SHP77 (cell line): ENCODE results near the gene ANAPC5.
"Not testable (repeated sequence)": the region's sequence is repeated elsewhere in the genome, so short reads cannot be mapped to it uniquely, and the experiment has no call there.

ENCODE experiments used
- DNase-seq, 2 experiments: peaks; one replicate each; lab custom pipeline; 2025; lab: John Stamatoyannopoulos, UW

The ANAPC5 gene

GRCh38 chr12:121365416-121366062 is 13.3 kb upstream of the ANAPC5 start:
- DNase-seq = no peak

GRCh38 chr12:121364683-121365121 is 12.5 kb upstream of the ANAPC5 start:
- no peak for DNase-seq

DNA sequence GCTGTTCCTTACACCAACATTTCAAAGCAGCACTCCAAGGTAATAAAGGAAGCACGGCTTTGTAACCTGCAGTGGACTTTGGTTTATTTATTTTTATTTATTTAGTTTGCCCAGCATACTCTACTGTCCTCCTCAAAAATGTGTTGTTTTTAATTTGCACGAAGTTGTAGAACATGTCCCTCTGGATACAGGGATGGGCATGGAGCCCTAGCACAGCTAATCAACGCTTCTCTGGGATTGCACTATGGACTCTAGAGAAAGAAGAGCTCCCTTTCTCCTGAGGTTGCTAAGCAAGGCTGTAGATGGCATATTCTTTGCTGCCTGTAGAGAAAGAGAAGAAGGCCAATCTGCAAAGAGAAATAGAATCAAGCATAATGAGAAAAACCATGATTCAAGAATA is 5.9 kb upstream of the ANAPC5 start:
- no peak for DNase-seq

DNA sequence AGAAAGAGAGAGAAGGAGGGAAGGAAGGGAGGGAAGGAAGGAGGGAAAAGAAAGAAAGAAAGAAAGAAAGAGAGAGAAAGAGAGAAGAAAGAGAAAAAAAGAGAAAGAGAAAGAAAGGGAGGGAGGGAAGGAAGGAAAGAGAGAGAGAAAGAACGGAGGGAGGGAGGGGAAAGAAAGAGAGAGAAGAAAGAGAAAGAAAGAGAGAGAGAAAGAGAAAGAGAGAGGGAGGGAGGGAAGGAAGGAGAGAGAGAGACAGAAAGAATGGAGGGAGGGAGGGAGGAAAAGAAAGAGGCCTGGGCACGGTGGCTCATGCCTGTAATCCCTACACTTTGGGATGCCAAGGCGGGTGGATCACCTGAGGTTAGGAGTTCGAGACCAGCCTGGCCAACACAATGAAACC is 5.1 kb upstream of the ANAPC5 start:
- DNase-seq = no peak

DNA sequence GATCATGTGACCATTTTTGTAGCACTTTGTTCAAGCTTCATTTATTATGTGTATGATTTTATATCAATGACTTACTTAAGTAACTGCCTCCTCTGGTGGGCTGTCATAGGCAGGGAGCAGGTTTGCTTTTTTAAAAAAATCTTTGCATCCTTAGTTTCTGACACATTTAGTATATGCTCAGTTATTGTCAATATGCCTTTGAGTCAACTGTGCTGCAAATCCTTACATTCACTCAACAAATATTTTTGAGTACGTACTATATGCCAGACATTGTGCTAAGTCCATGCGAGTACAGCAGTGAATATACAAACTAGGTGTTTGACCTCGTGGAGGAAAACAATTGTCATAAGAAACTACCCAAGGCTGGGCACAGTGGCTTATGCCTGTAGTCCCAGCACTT is 4.4 kb upstream of the ANAPC5 start:
- DNase-seq = no peak

DNA sequence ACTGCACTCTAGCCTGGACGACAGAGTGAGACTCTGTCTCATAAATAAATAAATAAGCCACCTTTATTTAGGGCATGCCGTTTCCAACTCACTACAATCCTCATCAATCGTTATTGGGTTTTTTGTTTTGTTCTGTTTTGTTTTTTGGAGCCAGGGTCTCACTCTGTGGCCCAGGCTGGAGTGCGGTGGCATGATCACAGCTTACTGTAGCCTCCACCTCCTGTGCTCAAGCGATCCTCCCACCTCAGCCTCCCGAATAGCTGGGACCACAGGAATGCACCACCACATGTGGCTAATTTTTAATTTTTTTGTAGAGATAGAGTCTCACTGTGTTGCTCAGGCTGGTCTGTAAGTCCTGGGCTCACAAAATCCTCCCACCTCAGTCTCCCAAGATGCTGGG is 3.6 kb upstream of the ANAPC5 start:
- no peak for DNase-seq

DNA sequence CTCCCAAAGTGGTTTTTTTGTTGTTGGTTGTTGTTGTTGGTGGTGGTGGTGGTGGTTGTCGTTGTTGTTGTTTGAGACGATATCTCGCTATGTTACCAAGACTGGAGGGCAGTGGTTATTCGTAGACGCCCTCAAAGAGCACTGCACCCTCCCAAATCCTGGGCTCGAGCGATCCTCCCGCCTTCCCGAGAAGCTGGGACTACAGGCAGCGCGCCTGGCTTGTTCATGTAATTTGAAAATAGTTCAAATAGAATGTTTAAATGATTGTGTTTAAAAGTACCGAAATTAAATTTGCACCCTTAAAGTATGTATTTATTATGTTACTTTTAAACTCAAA is 439 bp upstream of the ANAPC5 start:
- DNase-seq = peak in 1 of 2 experiments; percentile 92

DNA sequence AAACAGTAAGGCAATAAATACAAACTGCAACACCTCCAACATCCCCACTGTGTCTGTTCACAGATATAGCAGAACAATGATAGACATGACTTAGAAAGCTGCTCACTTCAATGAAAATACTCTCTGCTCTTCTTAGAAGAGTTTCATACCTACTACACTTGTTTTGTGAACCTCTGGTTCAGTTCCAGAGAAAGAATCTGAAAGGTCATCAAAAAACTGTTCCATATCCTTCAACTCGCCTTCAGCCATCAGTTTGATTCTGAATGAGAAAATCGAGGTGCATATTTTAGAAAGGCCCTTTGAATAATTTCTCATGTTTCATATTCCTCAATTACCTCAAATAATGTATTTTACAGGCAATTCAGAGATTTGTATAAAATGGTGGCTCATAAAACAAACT is 5.5 kb downstream of the ANAPC5 start:
- no peak for DNase-seq

DNA sequence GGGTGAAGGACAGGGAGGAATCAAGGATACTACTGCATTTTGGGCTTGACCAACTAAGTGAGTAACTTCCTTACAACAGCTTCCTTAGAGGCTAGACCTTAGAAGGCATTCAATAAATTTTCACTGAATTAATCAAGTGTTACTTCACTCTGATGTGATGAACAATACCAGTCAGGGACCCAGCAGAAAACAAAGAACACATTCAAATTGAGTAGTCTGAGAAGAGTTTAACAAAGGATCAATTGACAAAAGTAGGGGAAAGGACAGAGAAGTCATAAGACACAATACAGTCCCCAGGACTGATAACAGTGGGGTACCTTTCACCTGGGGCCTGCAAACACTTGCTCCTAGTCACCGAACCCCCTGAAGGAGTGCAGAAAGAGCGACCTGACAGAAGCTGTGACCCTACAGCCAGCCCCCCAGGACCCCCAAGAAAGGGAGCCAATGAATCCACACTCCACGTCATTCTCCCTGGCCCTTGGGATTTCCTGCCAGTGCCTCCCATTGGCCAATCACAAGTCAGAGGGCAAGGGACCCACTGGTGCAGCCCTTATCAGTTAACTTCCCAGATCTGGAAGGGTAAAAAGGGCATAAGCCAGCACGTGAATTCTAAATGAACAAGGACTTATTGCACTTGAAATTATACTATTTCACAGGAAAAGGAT is 6.9 kb downstream of the ANAPC5 start:
- no peak for DNase-seq

GRCh38 chr12:121344506-121344905 is 7.7 kb downstream of the ANAPC5 start:
- DNase-seq = no peak

GRCh38 chr12:121337416-121337815 is 14.8 kb downstream of the ANAPC5 start:
- no peak for DNase-seq

DNA sequence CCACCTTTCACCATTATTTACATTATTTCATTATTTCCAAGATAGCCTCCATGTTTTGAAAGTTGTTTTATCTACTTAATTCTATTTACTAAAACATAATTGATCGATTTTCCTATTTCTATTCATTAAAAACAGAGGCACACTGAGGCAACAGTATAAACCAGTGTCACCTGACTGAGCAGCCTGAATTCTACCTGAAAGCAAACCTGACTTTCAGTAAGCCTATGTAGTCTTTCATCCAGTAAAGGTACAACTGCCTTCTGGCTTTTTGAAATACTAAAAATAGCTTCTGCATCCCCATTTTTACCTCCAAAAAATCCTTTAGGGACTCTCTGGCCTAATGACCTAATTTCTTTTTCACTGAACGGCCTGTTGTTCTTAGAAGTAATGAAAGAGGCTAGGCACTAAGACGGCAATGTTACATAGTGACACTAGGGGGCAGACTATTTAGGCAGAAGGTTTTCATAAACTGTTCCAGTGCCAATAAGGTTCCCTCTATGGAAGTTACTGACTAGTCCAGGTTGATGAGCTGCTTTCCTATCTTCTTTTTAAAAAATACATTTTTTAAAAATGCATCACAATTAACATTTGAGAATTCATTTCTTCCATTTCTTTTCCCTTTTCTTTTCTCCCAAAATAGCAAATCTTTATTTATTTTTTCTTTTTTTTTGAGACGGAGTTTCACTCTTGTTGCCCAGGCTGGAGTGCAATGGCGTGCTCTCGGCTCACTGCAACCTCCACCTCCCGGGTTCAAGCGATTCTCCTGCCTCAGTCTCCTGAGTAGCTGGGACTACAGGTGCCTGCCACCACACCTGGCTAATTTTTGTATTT is 17.5 kb downstream of the ANAPC5 start:
- peak; percentile 69 to 73 for DNase-seq

- no peak for DNase-seq
Observed at GRCh38 chr12:121333747-121334146, 18.5 kb downstream of the ANAPC5 start.

GRCh38 chr12:121331248-121331647 is 21.0 kb downstream of the ANAPC5 start:
- DNase-seq = no peak

DNA sequence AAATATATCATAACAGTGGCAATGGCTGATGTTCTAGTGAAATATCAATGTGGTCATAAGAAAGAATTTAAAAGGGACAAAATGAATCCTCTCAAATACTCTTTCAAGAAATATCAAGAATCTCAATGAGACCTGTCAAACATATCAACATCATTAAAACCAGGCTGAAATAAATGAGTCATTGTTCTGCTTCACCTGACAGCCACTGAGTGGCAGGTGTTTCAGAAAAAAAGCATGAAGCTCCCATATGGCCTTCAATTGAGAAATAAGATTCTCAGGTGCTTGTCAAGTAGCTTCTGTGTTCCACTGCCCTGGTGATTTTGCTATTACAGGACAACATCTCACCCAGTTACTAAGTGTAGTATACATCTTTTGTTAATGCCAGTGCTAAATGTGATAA is 21.5 kb downstream of the ANAPC5 start:
- no peak for DNase-seq

DNA sequence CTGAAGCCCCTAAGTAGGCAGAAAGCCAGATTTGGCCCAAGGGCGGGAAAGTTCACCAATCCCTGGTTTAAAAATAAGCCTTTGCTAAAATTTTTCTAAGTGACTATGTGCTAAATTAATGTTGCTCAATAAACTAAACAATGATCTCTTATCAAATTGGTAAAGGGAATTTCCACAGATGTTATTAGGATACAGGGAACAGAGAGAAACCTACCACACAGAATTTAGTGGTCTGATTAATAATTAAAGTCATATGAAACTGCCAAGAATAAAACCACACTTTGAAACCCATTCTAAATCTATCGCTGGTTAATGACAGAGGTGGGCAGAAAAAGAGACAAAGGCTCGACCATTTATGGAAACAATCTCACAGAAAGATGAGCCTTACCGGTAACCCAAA is 22.0 kb downstream of the ANAPC5 start:
- DNase-seq = no peak

DNA sequence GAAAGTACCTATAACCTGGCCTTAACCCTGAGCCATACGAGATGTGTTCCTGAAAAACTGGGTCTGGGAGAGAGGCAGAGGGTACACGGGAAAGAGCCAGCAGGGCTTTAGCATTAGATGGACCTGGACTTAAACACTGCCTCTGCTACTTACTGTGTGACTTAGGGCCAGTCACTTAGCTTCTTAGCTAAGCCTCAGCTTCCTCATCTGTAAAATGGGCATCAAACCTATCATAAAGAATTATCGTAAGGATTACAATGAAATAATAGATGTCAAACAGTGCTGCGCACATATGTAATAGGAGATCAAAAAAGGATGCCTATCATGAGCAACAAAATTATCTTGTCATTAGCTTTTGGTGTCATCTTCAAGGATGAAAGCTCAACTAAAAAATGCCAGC is 23.6 kb downstream of the ANAPC5 start:
- DNase-seq = no peak

GRCh38 chr12:121326996-121327674 is 25.1 kb downstream of the ANAPC5 start:
- no peak for DNase-seq

DNA sequence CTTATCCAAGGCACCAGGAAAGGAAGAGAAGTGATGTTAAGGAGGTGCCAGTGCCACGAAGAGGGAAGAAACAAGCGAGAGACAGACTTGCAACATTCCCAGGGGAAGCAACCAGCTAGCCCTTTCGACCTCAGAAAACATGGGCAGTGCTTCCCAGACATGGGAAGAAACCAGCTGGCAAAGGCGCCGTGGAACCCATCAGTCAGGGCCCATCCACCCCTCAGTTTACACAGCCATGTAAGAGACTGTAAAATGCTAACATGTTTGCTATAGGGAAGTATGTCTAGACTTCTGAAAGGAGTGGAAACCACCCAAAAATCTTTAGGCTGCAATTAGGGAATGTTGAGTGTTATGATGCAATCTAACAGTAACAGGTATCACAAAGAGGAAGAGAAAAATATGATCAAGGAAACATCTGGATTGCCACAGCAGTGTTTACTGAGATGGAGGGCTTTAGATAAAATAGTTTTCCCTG is 26.3 kb downstream of the ANAPC5 start:
- no peak for DNase-seq

DNA sequence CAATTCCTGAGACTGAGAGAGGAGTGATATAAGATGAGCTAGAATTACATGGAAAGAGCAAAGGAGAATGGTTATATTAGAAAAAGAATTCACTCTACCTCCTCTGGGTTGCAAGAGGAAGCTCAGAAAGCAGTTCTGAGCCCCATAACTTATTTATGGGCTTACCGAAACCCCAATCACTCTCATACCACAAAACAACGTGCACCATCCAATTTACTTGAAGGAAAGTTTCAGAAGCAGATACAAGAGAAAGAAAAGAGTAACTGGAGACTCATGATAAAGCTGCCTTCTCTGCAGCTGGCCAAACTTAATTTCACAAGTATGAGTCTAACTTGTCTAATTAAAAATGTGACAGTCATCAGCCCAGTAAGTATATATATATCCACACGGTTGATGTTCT is 28.3 kb downstream of the ANAPC5 start:
- no peak for DNase-seq

DNA sequence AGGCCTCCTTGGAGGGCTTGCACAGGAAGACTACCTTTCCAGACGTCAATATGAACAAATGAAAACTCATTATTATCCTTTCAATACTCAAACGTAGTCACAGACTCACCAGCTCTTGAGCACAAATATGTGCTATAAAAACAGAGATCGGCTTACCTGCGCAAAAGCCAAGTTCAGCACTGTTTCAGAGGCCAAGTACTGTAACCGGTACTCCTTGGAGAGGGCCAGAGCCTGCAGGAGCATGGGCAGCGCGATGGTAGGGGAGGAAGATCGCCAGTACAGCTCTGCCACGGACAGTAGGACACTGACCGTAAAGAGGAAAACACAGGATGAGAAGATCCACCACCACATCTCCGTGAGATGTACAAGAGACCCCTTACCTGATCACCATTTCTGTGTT is 34.1 kb downstream of the ANAPC5 start:
- DNase-seq = no peak

DNA sequence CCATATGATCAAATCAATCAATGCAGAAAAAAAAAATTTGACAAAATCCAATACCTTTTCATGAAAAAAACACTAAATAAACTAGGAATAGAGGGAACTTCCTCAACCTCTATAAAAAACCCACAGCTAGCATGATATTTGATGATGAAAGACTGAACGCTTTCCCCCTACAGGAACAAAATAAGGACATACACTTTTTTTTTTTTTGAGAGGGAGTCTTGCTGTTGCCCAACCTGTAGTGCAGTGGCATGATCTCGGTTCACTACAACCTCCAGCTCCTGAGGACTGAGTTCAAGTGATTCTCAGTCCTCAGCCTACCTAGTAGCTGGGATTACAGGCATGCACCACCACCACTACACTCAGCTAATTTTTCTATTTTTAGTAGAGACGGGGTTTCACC is 37.8 kb downstream of the ANAPC5 start:
- no peak for DNase-seq

GRCh38 chr12:121310231-121310630 is 42.0 kb downstream of the ANAPC5 start:
- DNase-seq = not testable (repeated sequence)
